Activated CD4-positive, alpha-beta T cell treated with anti-CD3 and anti-CD28 coated beads for 48 hours (primary cell): ENCODE measurements around the gene LMAN2L.

Experiments
- DNase-seq: peaks from one replicate; pipeline ENCODE4 v3.0.0-alpha.2; 2020

The LMAN2L gene

DNA sequence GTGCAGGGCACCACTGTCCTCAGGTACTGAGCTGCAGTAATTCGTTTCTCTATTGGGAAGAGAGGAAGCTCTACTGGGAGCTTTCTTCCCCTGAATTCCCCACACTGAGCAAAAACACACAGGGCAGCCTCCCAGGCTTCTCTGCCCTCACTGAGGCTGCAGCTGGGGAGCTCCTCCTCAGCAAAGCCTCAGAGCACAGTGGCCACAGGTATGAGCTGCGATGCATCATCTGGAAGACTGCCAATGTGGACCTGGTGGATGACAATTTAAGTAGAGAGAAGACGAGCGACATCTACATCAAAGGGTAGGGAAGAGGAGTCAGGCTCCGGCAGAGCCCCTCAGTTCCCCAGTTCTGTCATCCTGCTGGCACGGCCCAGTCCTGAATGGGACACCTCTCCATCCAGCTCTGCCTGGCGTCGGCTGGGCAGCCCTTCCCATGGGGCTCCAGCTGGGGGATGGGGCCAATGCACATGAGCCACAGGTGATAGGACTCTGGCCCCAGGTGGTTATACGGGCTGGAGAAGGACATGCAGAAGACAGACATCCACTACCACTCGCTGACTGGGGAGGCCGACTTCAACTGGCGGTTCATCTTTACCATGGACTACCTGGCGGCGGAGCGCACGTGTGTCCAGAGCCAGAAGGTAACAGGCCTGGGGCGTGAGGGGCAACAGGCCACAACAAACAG lies 37.6 kb downstream of the LMAN2L start:
- DNase-seq: no peak

DNA sequence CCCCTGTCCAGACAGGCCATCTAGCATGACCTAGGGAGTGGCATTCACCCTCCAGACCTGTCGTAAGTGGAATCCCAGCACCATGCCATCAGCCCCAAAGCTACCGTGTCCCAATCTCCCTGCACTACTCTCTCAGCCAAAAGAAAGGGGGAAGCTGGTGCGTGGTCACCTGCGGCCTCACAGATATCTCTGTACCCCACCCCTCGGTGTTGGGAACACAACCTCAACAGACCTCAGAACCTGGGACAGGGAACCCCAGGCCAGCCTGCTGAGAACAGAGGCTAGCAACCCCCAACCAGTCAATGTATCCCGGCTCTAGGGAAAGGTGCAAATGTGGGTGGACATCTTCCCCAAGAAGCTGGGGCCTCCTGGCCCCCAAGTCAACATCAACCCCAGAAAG lies 38.2 kb downstream of the LMAN2L start:
- no peak for DNase-seq

DNA sequence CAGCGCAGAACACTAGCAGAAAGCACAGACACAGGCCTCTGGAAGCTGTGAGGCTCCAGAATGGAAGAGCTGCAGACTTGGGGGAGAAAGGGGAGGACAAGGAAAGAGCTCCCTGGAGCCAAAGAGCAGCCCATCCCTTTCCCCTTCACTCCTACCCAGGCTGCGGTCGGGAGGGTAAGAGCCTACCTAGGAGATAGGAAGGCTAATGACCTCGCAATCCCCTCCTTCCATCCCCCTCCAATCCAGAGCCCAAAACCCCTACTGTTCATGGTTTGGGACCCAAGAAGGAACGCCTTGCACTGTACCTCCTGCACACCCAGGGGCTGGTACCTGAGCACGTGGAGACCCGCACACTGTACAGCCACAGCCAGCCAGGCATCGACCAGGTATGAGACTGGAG lies 39.8 kb downstream of the LMAN2L start:
- DNase-seq: no peak

DNA sequence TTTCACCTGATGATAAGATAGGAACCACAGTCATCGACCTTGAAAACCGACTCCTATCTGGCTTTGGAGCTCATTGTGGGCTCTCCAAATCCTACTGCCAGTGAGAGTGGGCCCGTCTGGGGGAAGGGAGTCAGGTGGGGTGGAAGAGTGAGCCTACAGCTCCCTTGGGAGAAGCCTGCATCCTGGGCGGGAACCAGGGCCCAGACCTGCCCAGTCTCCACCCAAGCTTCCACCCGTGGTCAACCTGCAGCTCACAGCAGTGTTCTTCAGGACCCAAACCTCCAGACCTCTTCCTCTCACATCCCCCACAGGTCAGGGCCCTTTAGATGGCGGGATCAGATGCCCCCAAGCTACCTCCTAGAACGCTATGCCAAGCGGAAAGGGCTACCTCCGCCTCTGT lies 40.2 kb downstream of the LMAN2L start:
- DNase-seq: no peak

DNA sequence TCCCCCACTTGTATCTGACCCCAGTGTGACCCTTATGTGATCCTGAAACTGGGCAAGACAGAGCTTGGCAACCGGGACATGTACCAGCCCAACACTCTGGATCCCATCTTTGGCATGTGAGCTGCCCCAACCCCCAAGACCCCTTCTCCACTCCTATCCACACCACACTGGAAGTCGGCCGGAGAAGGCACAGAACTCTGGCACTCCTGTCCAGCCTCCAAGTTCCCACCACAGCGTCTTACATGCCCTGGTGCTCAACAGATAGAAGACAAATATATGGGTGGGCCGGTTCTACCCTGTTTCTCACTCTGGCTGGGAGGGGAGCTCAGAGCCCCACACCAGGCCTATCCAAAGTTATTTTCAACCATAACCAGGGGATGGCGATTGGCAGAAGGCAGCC lies 40.8 kb downstream of the LMAN2L start:
- DNase-seq: no peak

DNA sequence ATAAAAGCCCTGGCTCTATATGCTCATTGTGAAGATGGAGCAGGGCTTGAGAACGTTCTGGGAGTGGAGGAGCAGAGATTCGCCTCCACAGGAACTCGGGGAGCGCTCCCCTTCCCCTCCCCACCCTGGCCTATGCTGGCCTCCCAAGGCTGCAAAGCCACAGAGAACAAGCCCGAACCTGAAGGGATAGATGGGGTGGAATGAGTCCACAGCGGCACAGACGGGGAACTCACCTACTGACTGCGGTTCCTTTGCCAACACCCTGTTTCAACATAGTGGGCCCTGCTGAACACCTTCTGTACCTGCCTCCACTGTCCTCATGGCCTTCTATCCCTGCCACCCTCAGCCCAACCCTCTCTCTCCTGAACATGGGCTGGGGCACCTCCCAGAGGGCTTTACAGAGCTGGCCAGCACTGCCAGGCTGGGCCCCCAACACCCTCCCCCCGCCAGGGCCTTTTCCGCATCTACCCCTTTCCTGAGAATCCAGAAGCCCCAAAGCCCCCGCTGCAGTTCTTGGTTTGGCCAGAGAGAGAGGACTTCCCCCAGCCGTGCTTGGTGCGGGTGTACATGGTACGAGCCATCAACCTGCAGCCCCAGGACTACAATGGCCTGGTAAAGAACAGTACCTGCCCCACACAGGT lies 41.5 kb downstream of the LMAN2L start:
- DNase-seq: no peak

DNA sequence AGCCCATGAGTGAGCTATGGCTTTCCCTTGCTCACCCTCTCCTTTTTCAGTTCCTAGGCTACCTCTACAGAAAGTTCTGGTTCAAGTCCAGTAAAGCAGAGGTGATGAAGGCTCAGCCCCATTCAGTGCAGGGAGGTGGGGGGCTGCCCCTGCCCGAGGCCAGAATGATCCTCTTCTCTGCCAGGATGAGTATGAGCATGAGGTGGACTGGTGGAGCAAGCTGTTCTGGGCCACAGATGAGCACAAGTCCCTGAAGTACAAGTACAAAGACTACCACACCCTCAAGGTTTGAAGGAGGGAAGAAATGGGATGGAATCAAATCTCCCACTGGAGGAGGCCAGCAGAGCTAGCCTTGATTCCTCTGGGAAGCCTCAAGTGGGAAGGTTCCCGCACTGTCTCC lies 42.4 kb downstream of the LMAN2L start:
- no peak for DNase-seq

DNA sequence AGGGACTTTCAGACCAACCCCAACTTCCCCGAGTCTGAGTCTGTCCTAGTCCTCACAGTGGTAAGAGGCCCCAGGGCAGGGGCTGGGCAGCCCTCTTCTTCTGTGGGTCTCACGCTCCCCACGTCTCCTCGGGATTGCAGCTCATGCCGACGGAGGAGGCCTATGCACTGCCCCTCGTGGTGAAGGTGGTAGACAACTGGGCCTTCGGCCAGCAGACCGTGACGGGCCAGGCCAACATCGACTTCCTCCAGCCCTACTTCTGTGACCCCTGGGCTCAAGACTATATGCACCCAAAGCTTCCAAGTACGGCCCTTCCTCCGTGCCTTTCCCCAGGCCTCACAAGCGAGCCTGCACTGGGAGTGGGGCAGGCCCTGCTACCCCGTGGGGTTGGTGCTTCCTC lies 44.3 kb downstream of the LMAN2L start:
- no peak for DNase-seq

DNA sequence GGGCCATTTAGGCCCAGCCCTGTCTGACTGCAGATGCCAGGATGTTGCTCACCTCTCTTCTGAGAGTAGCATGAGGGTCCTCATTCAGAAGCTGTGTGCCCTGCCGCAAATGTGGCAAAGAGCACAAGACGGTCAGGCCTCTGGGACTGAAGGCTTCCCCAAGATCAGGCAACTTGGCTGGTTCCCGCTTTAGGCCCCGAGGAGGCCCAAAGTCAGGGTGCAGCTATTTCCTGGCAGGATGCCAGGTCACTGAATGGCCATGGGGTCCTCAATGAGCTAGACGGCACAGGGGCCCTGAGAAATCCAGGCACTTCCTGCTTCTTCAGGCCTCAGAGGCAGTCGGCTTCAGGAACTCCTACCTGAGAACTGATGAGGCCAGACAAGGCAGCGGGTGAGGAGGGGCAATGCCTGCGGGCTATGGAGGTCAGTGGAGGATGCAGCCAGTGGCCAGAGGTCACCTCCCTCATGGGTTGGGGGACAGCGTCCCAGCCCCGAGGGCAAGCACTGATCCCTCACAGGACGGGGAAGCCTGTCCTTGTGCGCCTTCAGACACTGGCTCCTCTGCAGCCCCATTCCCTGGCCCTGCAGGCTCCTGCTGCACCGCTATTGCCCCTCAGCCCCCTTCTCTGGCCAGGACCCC lies 44.9 kb downstream of the LMAN2L start:
- no peak for DNase-seq

DNA sequence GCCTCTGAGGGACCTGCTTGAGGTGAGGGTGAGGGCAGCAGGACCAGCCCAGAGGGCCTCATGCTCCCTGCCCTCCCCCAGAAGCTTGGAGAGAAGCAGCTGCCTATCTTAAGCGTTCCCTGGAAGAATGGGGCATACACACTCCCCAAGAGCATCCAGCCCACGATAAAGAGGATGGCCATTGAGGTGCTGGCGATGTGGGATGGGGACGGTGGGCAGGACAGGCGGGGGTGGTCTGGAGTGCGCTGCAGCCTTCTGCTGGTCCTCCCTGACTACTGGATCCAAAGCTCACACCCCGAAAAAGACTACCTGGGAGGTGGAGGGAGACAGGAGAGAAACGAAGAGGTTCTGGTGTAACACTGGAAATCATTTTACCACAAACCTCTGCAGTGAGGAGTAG lies 45.6 kb downstream of the LMAN2L start:
- no peak for DNase-seq

DNA sequence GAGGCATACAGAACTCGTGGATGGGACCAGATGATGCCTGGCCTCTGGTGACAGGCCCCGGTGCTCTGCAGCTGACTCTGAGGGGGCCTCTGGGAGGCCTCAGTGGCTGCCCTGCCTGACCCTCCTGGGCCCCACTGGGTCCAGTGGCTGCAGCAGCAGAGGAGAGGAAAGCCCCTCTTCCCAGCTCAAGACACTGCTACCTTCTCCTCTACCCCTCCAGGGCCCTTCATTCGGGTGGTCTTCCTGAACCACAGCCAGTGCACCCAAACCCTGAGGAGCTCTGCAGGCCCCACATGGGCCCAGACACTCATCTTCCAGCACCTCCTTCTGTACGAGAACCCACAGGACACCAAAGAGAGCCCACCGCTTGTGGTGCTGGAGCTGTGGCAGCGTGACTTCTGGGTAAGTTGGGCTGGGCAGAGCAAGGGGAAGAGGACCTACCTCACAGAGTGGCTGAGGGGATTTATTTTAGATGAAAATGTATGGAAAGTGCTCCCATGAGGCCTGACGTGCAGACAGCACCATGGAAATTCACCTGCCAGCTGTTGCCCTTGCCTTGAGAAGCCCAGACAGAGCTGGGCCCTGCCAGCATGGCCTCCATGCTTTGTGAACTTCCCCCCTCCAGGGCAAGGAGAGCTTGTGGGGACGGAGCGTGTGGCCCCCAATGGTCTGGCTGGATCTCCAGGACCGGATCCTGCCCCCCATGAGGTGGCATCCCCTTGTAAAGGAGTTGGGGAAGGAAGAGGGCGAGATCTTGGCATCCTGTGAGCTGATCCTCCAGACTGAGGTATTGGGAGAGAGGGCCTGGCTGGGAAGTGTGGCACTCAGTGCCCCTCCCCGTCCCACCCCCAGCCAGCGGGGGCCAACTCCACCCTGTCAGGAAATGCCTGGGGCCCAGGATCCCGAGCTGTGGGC lies 46.3 kb downstream of the LMAN2L start:
- DNase-seq: no peak

DNA sequence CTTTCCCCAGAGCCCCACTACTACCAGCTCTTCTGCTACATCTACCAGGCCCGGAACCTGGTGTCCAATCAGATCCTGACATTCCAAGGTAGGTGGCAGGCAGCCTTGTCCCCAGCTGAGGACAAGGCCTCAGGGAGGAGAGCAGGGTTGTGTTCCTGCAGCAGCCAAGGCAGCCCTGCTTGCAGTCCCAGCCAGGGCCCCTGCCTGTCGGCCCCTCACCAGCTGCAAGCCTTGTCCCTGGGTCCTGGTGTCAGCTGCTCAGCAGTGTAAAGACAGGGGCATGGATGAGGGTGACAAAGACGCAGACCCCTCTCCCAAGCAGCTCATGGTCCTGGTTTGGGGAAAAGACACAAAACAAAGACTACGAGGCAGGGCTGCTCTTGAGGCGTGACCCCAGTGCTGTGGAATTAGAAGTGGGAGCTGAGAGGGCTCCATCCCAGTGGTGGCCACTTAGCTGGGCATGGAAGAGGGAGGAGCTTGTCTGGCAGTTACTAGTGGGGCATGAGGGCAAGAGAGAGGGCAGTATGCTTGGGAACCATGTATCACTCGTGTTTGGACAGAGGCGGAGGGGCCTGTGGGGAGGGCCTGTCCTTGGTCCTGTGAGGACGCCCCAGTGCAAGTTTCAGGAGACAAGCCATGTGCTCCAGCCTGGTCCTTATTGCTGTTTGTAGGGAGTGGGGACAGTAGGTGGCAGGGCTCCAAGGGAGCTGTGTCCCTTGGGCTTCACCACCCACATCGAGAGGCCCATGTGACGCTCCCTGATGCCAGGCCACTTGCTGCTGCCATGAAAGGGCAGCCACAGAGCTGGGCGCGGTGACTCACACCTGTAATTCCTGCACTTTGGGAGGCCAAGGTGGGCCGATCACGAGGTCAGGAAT lies 47.5 kb downstream of the LMAN2L start:
- DNase-seq: no peak

DNA sequence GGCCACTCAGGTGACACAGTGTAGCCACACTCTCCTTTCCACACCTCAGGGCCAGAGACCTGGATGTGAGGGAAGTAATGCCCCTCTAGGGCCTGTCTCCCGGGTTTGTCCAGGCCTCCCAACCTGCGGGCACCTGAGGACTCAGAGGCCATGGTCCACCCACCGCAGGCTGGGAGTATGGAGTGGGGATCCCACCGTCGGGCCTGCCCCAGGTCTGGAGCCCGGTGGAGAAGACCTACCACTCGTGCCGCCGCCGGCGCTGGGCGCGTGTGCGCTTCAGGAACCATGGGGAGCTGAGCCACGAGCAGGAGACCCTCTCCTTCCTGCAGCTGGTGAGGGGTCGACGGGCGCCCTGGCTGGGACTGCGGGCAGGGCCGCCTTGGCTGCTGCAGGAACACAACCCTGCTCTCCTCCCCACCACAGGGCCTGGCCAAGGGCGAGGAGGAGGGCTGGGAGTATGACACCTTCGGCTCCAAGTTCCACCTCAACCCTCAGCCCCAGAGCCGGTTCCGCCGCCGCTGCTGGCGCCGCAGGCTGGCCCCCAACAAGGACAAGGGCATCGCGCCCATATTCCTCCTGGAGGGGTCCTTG lies 48.7 kb downstream of the LMAN2L start:
- no peak for DNase-seq

DNA sequence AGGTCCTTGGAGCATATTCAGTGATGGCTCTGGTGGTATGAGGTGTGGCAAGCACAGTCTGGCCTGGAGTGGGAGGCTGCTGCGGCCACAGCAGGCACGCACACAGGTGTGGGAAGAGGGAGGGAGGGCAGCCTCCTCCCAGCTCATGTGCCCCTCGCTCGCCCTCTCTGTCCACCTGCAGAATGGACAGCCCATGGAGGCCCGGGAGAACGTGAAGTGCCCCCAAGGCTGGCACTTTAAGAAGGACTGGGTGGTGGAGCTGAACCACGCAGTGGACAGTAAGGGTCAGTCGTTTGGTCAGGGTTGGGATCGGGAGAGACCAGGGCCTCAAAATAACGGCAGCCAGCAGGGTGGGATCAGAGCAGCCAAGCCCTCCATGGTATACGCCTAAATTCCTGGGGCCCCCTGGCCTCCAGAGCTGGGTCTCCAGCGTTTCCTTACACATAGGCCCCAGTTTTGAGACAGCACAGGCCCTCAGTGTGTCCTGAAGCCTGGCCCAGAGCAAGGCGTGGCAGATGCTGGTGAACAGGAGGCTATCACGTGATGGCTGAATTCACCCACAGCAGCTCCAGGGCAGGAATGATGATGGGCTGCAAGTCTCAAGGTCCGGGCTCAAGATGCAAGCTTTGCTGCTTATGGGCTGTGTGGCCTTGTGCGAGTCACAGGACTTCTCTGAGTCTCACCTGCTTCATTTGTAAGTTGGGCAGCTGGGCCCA lies 49.4 kb downstream of the LMAN2L start:
- no peak for DNase-seq

DNA sequence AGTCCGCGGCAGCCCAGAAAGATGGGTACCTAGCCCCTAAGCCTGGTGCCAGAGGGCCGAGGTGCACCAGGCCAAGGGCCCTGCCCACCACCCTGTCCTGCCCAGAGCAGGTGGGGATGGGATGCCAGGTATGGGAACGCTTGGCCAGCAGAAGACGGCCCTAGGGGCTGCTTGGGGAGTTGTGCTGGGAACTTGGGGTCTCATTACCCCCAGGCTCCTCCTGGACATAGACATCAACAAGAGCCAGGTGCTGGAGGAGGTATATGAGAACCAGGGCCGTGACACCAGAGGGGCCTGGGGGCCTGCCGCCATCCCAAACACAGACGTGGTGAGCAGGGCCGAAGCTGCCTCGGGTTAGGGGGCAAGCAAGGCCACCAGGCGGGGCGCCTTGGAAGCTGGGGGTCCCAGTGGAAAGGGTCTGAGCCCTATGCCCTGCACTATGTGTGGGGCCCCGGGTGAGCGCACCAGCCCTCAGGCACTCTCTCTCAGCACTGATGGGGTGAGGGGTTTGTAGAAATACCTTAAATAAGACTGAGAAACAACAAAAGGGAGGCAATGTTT lies 50.4 kb downstream of the LMAN2L start:
- no peak for DNase-seq

DNA sequence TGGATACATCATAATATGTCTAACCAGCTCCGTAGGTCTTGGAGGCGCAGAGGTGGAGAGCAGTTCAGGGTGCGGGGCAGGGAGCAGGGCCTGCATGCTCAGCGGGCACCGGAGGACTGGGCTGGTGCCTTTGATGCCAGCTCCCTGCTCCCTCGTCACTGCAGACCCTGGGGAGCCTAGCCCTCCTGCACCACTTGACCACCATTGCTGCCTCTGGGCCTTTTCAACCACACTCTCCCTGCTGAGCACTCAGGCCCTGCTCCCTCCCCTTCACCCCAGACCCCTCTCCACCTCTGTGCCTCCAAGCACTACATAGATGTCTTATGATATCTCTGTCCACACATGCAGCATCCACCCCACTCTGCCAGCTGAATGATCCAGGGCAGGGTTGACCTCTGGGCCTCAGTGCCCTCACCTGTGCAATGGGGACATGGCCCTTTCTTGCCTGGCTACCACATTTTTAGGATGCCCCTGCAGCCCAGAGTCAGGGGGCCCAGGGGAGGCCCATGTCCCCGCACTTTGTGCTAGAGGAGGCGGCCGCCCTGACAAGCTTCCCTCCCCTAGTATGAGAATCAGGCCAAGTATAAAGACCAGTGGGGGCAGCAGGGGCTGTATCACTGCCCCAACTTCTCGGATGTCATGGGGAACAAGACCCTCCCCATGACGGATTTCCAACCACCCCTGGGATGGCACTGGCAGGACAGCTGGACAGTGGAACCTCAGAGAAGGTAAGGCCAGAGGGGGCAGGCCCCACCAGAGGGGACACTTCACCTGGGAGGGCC lies 51.0 kb downstream of the LMAN2L start:
- no peak for DNase-seq

DNA sequence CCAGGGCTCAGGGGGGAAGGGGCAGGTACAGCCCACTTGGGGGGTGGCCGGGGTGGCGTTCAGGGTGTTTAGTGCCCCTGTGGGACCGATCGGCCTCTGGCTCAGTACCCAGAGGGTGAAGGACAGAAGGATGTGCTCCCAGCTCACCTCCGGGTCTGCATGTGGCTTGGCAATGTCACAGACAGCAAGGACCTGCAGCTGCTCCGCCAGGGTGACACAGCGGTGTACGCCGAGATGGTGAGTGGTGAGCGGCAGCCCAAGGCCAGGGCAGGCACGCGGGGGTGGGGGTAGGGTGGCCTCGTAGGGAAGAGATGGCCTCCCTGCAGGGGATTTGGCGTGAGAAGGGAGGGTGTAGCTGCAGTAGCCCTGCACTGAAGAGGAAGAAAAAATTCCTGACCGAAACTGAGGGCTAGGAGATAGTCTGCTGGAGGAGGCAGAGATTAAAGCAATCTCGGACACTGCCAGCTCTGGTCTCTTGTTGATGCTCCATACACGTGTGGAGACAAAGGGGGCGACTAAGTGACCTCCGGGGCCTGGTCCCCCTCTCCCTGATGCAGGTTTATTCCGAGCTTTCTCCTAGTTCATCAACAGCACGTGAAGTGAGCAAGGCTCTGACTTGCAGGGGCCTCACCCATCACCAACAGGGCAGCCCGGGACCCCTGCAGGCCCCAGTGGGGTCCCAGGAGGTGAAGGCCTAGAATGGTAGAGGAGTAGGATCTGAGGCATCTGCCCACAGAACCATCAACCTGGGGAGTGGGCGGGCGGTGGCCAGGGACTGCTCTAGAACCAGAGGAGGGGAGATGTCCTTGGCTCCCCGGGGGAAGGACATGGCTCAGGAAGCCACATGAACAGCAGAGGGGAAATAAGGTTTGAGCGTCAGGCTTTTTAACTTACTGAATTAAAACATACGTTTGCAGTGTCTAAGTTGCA lies 51.9 kb downstream of the LMAN2L start:
- no peak for DNase-seq

DNA sequence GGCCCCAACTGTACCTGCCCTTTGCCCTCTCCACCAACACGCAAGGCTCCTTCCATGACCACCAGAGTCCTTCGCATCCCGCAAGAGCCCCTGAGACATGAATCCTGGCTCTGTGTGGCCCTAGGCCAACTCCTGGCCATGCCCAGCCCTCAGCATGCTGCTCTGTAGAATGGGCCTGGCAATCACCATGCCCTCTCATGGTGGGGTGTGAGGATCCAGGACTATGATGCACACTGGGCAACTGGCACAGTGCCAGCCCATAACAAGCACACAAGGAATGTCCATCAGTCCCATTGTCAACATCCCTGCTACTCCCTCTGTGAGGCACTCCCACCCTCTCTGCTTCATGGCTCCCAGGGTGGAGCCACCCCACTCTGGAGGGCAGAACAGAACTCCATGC lies 52.6 kb downstream of the LMAN2L start:
- DNase-seq: no peak
